IPS-18a (cell line): Measurements from ENCODE around the gene WBP1L.
"Not testable (repeated sequence)": the region's sequence is repeated elsewhere in the genome, so short reads cannot be mapped to it uniquely, and the experiment has no call there.

Experiments used
- H3K27ac ChIP-seq: one replicate; pipeline ENCODE4 v1.5.1; 2013; ENCODE audit warnings: low read length
- H3K27me3 ChIP-seq: one replicate; pipeline ENCODE4 v1.6.1; 2013; ENCODE audit warnings: mild to moderate bottlenecking, low read length; ENCODE audit not compliant: control insufficient read depth, insufficient read depth
- H3K36me3 ChIP-seq: one replicate; pipeline ENCODE4 v1.6.1; 2013; ENCODE audit warnings: low read depth, low read length; ENCODE audit not compliant: control insufficient read depth
- H3K4me1 ChIP-seq: one replicate; pipeline ENCODE4 v1.6.1; 2013; ENCODE audit warnings: low read depth, low read length; ENCODE audit not compliant: control insufficient read depth
- H3K4me3 ChIP-seq: one replicate; pipeline ENCODE4 v1.5.1; 2013; ENCODE audit warnings: low read length
- H3K9ac ChIP-seq: one replicate; pipeline ENCODE4 v1.6.1; 2013; ENCODE audit warnings: mild to moderate bottlenecking, low read length, moderate library complexity
- H3K9me3 ChIP-seq: one replicate; pipeline ENCODE4 v1.6.1; 2013; ENCODE audit warnings: low read depth, low read length; ENCODE audit not compliant: control insufficient read depth

The WBP1L gene

DNA sequence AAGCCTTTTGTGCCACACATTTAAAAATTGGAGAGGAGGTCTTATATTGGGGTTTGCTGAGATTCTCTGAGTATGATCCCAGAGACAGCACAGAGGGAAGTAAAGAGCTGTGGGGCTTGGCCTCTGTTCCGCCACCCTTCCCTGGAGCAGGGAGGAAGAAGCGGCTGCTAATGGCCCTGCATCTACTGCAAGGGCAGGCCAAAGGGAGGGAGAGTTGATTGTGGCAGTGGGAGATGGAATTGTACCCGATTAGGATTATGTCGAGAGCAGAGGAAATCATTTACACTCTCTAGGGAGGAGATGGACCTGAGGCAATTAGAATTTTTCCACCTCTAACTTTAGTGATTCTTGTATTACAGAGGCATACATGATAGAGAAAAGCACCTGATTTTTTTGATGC is 64.6 kb downstream of the WBP1L start:
- Histone ChIP-seq H3K36me3 (peaks cover 19% of the 10 kb centered on the region), H3K27ac (no peak overlapping the region), H3K27me3 (no peaks in the 10 kb centered on the region), H3K9me3 (no peaks in the 10 kb centered on the region), H3K4me1 (peaks cover 11% of the 10 kb centered on the region), H3K9ac (no peak overlapping the region), H3K4me3 (no peak overlapping the region)

DNA sequence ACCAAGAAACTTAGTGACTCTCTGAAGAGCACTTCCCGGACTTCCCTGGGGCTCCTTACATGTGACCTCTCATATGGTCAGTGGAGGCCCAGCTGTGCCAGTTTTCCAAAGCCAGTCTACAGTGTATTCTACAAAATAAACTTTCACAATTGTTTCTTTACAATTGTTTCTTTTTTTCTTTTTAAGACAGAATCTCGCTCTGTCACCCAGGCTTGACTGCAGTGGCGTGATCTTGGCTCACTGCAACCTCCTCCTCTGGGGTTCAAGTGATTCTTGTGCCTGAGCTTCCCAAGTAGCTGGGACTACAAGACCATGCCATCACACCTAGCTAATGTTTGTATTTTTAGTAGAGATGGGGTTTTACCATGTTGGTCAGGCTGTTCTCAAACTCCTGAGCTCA is 67.6 kb downstream of the WBP1L start:
- no peak overlapping the region for H3K9ac ChIP-seq
- peaks cover 11% of the 10 kb centered on the region for H3K4me1 ChIP-seq
- H3K27ac ChIP-seq: no peak overlapping the region
- H3K27me3 ChIP-seq: no peaks in the 10 kb centered on the region
- no peak overlapping the region for H3K4me3 ChIP-seq
- peaks cover 17% of the 10 kb centered on the region for H3K36me3 ChIP-seq
- H3K9me3 ChIP-seq: no peaks in the 10 kb centered on the region

DNA sequence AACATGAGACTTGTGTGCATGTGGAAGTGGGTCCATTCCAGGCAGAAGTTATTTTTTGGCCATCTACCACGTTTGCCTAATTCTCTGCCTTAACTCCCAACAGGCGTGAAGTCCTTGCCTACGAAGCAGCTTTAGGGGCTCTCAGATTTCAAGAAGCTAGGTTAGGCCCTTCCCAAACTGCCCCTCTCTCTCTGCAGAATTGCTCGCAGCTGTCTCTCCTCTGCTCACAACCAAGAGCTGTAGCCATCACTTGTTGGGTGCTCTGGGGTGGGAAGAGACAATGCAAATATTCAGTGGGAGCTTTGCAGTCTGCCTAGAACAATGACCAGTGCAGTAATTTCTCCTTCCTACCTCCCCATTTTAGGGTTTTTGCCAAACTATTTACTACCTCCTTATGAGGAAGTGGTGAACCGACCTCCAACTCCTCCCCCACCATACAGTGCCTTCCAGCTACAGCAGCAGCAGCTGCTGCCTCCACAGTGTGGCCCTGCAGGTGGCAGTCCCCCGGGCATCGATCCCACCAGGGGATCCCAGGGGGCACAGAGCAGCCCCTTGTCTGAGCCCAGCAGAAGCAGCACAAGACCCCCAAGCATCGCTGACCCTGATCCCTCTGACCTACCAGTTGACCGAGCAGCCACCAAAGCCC is 68.6 kb downstream of the WBP1L start:
- Histone ChIP-seq H3K9ac (no peak overlapping the region), H3K36me3 (peaks cover 17% of the 10 kb centered on the region), H3K9me3 (no peaks in the 10 kb centered on the region), H3K4me1 (peaks cover 11% of the 10 kb centered on the region), H3K27ac (no peak overlapping the region), H3K27me3 (no peaks in the 10 kb centered on the region), H3K4me3 (no peak overlapping the region)

DNA sequence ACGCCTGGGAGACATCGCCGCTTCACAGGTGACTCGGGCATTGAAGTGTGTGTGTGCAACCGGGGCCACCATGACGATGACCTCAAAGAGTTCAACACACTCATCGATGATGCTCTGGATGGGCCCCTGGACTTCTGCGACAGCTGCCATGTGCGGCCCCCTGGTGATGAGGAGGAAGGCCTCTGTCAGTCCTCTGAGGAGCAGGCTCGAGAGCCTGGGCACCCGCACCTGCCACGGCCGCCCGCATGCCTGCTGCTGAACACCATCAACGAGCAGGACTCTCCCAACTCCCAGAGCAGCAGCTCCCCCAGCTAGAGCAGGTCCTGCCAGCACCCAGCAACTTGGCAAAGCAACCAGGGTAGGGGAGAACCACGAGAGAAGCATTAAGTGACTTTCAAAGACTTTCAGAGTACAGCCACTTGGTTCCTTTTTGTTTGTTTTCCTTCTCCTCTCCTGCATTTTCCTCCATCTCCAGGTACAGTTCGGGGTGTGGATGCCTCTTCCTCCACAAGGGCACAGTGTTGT is 69.3 kb downstream of the WBP1L start:
- H3K9ac ChIP-seq: no peak overlapping the region
- no peaks in the 10 kb centered on the region for H3K9me3 ChIP-seq
- no peaks in the 10 kb centered on the region for H3K27me3 ChIP-seq
- no peak overlapping the region for H3K4me3 ChIP-seq
- peaks cover 17% of the 10 kb centered on the region for H3K36me3 ChIP-seq
- no peak overlapping the region for H3K27ac ChIP-seq
- peaks cover 11% of the 10 kb centered on the region for H3K4me1 ChIP-seq

DNA sequence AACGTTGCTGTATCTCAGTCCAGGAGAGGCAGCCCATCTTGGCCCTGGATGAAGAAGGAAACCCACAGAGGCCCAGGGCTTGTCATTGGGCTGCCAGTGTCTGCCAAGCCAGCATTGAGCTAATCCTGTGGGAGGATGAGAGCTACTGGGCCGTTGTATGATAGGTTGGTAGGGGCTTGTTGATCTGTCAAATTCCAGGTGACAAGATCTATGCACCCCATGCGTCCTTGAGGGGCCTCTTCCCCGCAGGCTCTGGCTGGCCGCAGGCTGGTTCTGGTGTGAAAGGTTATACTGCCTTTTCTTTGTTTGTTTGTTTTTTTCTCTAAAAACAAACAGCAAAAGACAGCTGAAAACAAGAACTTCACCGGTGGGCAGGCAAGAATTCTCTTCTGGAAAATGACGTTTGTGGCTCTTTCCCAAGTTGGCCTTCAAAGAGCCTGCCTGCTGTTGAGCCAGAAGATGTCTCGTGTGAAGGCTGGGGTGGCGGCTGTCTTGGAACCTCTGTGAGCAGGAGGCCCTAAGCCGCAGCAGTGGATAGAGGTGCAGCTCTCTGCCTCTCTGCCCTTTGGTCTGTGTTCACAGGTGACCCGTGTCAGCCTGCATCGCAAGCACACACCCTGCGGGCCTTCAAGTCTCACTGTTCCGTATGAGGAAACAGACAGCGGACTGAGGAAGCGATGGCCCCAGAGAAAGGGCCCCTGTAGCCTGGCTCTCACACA is 70.1 kb downstream of the WBP1L start:
- Histone ChIP-seq H3K4me3 (no peak overlapping the region), H3K4me1 (peaks cover 6% of the 10 kb centered on the region), H3K27me3 (no peaks in the 10 kb centered on the region), H3K9me3 (no peaks in the 10 kb centered on the region), H3K27ac (no peak overlapping the region), H3K36me3 (peaks cover 17% of the 10 kb centered on the region), H3K9ac (no peak overlapping the region)

DNA sequence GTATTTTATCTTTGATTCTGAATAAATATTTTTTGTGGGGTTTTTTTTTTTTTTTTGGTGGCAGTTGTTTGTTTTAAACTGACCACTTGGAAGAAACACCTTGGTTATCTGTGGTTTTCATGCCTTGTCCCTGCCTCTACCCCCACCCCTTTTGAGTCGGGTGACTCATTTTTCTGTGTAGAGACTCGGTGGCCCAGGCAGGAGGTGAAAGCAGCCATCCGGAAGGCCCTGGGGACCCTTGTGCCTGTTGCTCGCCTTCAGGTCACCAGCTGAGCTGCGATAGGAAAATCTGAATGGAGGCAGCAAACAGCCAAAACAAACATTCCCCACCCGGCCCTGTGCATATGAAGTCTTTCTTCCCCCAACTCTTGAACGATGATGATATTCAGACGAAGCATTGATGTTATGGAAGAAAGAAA is 70.7 kb downstream of the WBP1L start:
- no peaks in the 10 kb centered on the region for H3K9me3 ChIP-seq
- no peak overlapping the region for H3K27ac ChIP-seq
- peaks cover 6% of the 10 kb centered on the region for H3K4me1 ChIP-seq

DNA sequence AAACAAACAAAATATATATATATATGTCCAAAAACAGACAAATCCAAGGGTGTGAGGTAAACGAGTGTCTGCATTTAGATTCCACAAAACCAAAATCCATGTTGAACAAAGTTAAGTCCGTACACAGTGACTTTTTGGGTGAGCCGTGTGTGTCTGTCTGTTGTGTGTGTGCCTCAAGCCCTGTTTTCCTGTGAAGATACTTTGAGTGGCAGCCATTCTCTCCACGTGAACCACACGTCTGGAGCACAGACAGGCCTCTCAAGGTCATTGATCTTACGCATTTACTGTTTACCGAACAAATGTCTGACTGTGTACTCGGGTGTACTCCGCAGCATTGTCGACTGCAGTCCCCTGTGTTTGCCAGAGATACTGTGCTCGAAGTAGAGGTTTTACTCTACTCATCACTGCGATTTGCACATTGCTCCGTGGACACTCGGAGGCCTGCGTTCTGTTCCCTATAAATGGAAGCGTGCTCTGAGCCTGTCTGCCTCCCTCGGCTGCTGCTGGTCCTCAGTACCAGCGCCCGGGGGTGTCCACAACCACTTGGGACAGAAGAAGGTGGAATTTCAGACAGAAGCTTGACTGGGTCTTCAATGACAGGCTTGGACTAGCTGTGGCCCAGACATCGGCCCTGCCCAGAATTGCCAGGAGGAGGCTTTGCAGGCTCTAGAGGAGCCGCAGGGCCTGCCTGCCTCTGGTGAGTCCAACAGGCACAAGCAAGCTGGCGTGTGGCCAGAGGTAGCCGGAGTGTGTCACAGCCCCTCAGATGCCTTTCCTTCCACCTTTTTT is 71.3 kb downstream of the WBP1L start:
- H3K9ac ChIP-seq: no peak overlapping the region
- peaks cover 6% of the 10 kb centered on the region for H3K4me1 ChIP-seq
- H3K27ac ChIP-seq: no peak overlapping the region

More for the DNA sequence above, 70.7 kb downstream of the WBP1L start:
- H3K27me3 ChIP-seq: no peaks in the 10 kb centered on the region
- H3K9ac ChIP-seq: no peak overlapping the region
- H3K36me3 ChIP-seq: peaks cover 17% of the 10 kb centered on the region
- H3K4me3 ChIP-seq: no peak overlapping the region

DNA sequence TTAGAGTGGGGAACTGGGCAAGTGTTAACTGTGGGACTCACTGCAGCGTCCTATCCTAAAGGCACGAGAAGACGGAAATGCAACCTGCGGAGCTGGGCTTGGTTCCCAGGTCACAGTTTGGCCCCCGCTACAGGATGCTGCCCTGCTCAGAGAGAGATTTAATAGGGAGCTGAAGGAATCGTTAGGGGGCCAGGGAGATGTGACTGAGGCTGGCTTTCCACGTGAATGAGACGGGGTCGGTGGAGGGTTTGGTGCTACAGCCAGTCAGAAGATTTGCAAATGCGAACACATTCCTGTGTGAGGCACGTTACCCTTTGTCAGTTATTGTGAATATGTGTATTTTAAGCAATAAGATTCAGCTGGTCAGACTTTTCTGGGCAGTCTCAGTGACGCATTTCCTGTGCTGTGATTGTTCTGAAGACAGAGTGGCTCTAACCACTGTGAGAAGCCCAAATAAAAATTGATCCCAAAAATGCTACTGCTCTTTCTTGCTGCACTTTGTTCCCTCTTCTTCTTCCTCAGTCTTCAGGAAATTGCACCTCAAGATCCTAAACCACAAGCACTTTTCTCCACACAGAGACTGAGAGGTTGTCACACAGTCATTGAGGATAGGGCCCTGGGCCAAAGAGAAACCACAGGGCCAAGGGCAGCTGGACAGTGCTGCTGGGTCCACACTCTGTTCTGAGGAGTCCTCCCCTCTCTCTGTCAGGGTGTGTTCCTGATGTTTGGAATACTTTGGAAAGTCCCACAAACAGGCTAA is 72.2 kb downstream of the WBP1L start:
- no peaks in the 10 kb centered on the region for H3K27me3 ChIP-seq
- no peak overlapping the region for H3K4me3 ChIP-seq
- H3K9me3 ChIP-seq: no peaks in the 10 kb centered on the region
- peaks cover 6% of the 10 kb centered on the region for H3K4me1 ChIP-seq
- H3K27ac ChIP-seq: no peak overlapping the region
- H3K36me3 ChIP-seq: peaks cover 15% of the 10 kb centered on the region
- H3K9ac ChIP-seq: no peak overlapping the region

More for the DNA sequence above, 71.3 kb downstream of the WBP1L start:
- Histone ChIP-seq H3K27me3 (no peaks in the 10 kb centered on the region), H3K36me3 (peaks cover 17% of the 10 kb centered on the region), H3K9me3 (no peaks in the 10 kb centered on the region), H3K4me3 (no peak overlapping the region)

DNA sequence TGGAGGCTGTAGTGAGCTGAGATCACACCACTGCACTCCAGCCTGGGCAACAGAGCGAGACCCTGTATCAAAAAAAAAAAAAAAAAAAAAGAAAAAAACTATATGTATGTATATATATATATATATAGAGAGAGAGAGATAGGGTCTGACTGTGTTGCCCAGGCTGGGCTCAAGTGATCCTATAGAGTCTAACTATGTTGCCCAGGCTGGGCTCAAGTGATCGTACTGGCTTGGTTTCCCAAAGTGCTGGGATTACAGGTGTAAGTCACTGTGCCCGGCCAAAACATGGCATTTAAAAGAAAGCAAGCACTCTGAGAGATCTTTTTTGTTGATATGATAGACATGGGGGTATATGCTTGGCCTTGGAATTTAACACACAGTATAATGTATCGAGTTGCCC is 73.4 kb downstream of the WBP1L start:
- H3K27me3 ChIP-seq: no peaks in the 10 kb centered on the region
- peaks cover 9% of the 10 kb centered on the region for H3K36me3 ChIP-seq
- H3K27ac ChIP-seq: no peak overlapping the region
- H3K9ac ChIP-seq: no peak overlapping the region
- H3K4me1 ChIP-seq: peaks cover 6% of the 10 kb centered on the region
- H3K4me3 ChIP-seq: no peak overlapping the region
- no peaks in the 10 kb centered on the region for H3K9me3 ChIP-seq

DNA sequence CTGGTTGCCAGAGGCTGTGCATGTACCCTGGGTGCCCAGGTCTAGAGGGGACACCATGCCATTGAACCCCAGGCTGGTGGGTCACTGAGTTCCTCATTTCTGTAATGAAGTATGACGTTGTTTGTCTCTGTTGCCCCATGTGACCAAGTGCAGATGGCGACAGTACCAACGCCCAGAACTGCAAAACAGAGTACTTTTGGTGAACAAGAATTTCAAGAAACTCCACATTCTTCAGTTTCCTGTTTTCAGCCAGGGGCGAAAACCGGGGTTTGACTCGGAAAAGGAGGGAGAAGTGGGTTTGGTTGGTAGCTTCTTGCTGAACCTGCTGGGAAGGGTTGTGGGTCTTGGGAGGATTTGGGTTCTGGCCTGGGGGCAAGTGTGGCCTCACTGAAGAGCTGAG is 75.3 kb downstream of the WBP1L start:
- Histone ChIP-seq H3K27me3 (no peaks in the 10 kb centered on the region), H3K4me3 (no peak overlapping the region), H3K9me3 (no peaks in the 10 kb centered on the region), H3K36me3 (no peaks in the 10 kb centered on the region), H3K9ac (no peak overlapping the region), H3K4me1 (peaks cover 6% of the 10 kb centered on the region), H3K27ac (no peak overlapping the region)

DNA sequence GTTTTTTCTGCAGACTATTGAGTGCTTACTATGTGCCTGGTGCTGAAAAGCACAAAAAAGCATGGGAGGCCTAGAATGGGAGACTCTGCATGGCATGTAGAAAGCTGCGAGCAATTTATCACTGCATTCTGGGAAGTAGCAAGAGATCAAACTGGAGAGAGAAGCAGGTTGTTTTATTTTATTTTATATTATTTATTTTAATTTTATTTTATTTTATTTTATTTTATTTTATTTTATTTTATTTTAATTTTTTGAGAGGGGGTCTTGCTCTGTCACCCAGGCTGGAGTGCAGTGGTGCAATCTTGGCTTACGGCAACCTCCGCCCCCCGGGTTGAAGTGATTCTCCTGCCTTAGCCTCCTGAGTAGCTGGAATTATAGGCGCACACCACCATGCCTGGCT is 76.3 kb downstream of the WBP1L start:
- not testable (repeated sequence) for H3K4me1 ChIP-seq, H3K27me3 ChIP-seq, H3K27ac ChIP-seq, H3K9me3 ChIP-seq, H3K9ac ChIP-seq, H3K36me3 ChIP-seq, H3K4me3 ChIP-seq
